Germinal center (tissue), 1 donor: ENCODE measurements around the gene ZNF555.

Experiments used
- DNase-seq: peaks from one replicate; pipeline ENCODE4 v3.0.0; 2012; ENCODE audit warnings: mixed read lengths, low spot score

The ZNF555 gene

GRCh38 chr19:2827022-2827421 lies 14.3 kb upstream of the ZNF555 start:
- DNase-seq = no peak

GRCh38 chr19:2827840-2828489 lies 13.3 kb upstream of the ZNF555 start:
- DNase-seq = no peak

- DNase-seq = no peak
Measured at GRCh38 chr19:2834294-2834871, 6.9 kb upstream of the ZNF555 start.

- DNase-seq = no peak
Measured at GRCh38 chr19:2837430-2837829, 3.8 kb upstream of the ZNF555 start.

GRCh38 chr19:2841855-2842574 lies 740 bp downstream of the ZNF555 start:
- DNase-seq = peak; percentile 32

- DNase-seq = no peak
Measured at GRCh38 chr19:2845107-2845506, 3.8 kb downstream of the ZNF555 start.

- DNase-seq = no peak
Measured at GRCh38 chr19:2846180-2846894, 5.1 kb downstream of the ZNF555 start.

GRCh38 chr19:2847507-2847906 lies 6.2 kb downstream of the ZNF555 start:
- DNase-seq = no peak

- no peak for DNase-seq
Measured at GRCh38 chr19:2848616-2849015, 7.3 kb downstream of the ZNF555 start.

- no peak for DNase-seq
Measured at GRCh38 chr19:2850256-2850925, 9.1 kb downstream of the ZNF555 start.

- DNase-seq = no peak
Measured at GRCh38 chr19:2852598-2852997, 11.3 kb downstream of the ZNF555 start.

- no peak for DNase-seq
Measured at GRCh38 chr19:2853015-2853606, 11.8 kb downstream of the ZNF555 start.

- no peak for DNase-seq
Measured at GRCh38 chr19:2854849-2855248, 13.6 kb downstream of the ZNF555 start.

- no peak for DNase-seq
Measured at GRCh38 chr19:2856457-2857050, 15.3 kb downstream of the ZNF555 start.

GRCh38 chr19:2858864-2859263 lies 17.6 kb downstream of the ZNF555 start:
- DNase-seq = no peak

- no peak for DNase-seq
Measured at GRCh38 chr19:2863816-2864215, 22.5 kb downstream of the ZNF555 start.

- no peak for DNase-seq
Measured at GRCh38 chr19:2865334-2866100, 24.2 kb downstream of the ZNF555 start.

GRCh38 chr19:2866495-2867024 lies 25.3 kb downstream of the ZNF555 start:
- DNase-seq = no peak

- peak; percentile 19 for DNase-seq
Measured at GRCh38 chr19:2867025-2867991, 26.0 kb downstream of the ZNF555 start, which contains the start of gene ZNF556. Gene ZNF556 (plus strand): TSS chr19:2867335. CDS start chr19:2867422, 87 bp downstream.
